Measurements from ENCODE around the gene SPATS2L. TPM values are rescaled to one million over a fixed set of nuclear protein-coding genes. Genes with fewer than 3 reads are reported as not detected.

SPATS2L gene
- total and polyA plus RNA-seq, 2 experiments from 2014 or later = 118 to 154 TPM

GRCh38 chr2:200498402-200499162 is 192.1 kb downstream of the SPATS2L start (continued):
- no peak for TF ChIP-seq ZNF462 (CRISPR knock-in tag; IDR thresholded peaks at IDR 0.05)
- TF ChIP-seq ZNF331 (CRISPR knock-in tag; IDR thresholded peaks at IDR 0.05; ENCODE audit: low read depth) = no peak
- no peak for TF ChIP-seq STAT1 (IDR thresholded peaks at IDR 0.05; ENCODE audit: unreplicated experiment)
- no peak for TF ChIP-seq EZH2 (IDR thresholded peaks at IDR 0.05; ENCODE audit: low read depth, unreplicated experiment)
- TF ChIP-seq ZNF114 (CRISPR knock-in tag; IDR thresholded peaks at IDR 0.05) = no peak
- no peak for TF ChIP-seq POLR2AphosphoS5 (IDR thresholded peaks at IDR 0.05; ENCODE audit: low read depth)
- TF ChIP-seq, protein P1, sequence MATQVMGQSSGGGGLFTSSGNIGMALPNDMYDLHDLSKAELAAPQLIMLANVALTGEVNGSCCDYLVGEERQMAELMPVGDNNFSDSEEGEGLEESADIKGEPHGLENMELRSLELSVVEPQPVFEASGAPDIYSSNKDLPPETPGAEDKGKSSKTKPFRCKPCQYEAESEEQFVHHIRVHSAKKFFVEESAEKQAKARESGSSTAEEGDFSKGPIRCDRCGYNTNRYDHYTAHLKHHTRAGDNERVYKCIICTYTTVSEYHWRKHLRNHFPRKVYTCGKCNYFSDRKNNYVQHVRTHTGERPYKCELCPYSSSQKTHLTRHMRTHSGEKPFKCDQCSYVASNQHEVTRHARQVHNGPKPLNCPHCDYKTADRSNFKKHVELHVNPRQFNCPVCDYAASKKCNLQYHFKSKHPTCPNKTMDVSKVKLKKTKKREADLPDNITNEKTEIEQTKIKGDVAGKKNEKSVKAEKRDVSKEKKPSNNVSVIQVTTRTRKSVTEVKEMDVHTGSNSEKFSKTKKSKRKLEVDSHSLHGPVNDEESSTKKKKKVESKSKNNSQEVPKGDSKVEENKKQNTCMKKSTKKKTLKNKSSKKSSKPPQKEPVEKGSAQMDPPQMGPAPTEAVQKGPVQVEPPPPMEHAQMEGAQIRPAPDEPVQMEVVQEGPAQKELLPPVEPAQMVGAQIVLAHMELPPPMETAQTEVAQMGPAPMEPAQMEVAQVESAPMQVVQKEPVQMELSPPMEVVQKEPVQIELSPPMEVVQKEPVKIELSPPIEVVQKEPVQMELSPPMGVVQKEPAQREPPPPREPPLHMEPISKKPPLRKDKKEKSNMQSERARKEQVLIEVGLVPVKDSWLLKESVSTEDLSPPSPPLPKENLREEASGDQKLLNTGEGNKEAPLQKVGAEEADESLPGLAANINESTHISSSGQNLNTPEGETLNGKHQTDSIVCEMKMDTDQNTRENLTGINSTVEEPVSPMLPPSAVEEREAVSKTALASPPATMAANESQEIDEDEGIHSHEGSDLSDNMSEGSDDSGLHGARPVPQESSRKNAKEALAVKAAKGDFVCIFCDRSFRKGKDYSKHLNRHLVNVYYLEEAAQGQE (IDR thresholded peaks at IDR 0.05; ENCODE audit: unreplicated experiment) = no peak

Data from GM23338 (cell line).